NCI-H1092 (cell line): Measurements from ENCODE around the gene CACNA1D.
A peak's percentile ranks its signal among the peaks of the same experiment; 100 is the strongest.

Experiments used
- DNase-seq: peaks from one replicate; lab custom pipeline; 2025; lab: John Stamatoyannopoulos, UW

The CACNA1D gene

GRCh38 chr3:53691349-53691748 is 196.9 kb downstream of the CACNA1D start:
- no peak for DNase-seq

- DNase-seq = no peak
Observed at GRCh38 chr3:53691885-53692284, 197.5 kb downstream of the CACNA1D start.

GRCh38 chr3:53693451-53693850 is 199.0 kb downstream of the CACNA1D start:
- no peak for DNase-seq

- no peak for DNase-seq
Observed at GRCh38 chr3:53694046-53694445, 199.6 kb downstream of the CACNA1D start.

- no peak for DNase-seq
Observed at GRCh38 chr3:53694666-53695323, 200.4 kb downstream of the CACNA1D start.

GRCh38 chr3:53695324-53695690 is 200.9 kb downstream of the CACNA1D start:
- no peak for DNase-seq

- no peak for DNase-seq
Observed at GRCh38 chr3:53696401-53697172, 202.2 kb downstream of the CACNA1D start.

- DNase-seq = no peak
Observed at GRCh38 chr3:53700441-53700840, 206.0 kb downstream of the CACNA1D start.

- DNase-seq = no peak
Observed at GRCh38 chr3:53702776-53703530, 208.5 kb downstream of the CACNA1D start.

- no peak for DNase-seq
Observed at GRCh38 chr3:53703630-53704362, 209.4 kb downstream of the CACNA1D start.

GRCh38 chr3:53704363-53704725 is 209.9 kb downstream of the CACNA1D start:
- DNase-seq = no peak

- DNase-seq = no peak
Observed at GRCh38 chr3:53705024-53705745, 210.8 kb downstream of the CACNA1D start.

GRCh38 chr3:53705774-53706173 is 211.4 kb downstream of the CACNA1D start:
- DNase-seq = no peak

GRCh38 chr3:53707222-53707621 is 212.8 kb downstream of the CACNA1D start:
- DNase-seq = no peak

- no peak for DNase-seq
Observed at GRCh38 chr3:53708001-53708621, 213.7 kb downstream of the CACNA1D start.

GRCh38 chr3:53709256-53709655 is 214.8 kb downstream of the CACNA1D start:
- no peak for DNase-seq

- peak; percentile 61 for DNase-seq
Observed at GRCh38 chr3:53709860-53710674, 215.7 kb downstream of the CACNA1D start.

- no peak for DNase-seq
Observed at GRCh38 chr3:53711387-53711786, 217.0 kb downstream of the CACNA1D start.

- no peak for DNase-seq
Observed at GRCh38 chr3:53712817-53713388, 218.5 kb downstream of the CACNA1D start.

- no peak for DNase-seq
Observed at GRCh38 chr3:53713626-53714025, 219.2 kb downstream of the CACNA1D start.
